Ramos (cell line): ENCODE results near the gene C8B.

ENCODE experiments used
- in situ Hi-C: fragments of 300-500 bp; cut with MboI; formaldehyde crosslinking; loops from one replicate; pipeline ENCODE4 v1.14.3; 2022; ENCODE audit warnings: low sequenced_read_pairs; ENCODE audit not compliant: unreplicated experiment

C8B gene

DNA sequence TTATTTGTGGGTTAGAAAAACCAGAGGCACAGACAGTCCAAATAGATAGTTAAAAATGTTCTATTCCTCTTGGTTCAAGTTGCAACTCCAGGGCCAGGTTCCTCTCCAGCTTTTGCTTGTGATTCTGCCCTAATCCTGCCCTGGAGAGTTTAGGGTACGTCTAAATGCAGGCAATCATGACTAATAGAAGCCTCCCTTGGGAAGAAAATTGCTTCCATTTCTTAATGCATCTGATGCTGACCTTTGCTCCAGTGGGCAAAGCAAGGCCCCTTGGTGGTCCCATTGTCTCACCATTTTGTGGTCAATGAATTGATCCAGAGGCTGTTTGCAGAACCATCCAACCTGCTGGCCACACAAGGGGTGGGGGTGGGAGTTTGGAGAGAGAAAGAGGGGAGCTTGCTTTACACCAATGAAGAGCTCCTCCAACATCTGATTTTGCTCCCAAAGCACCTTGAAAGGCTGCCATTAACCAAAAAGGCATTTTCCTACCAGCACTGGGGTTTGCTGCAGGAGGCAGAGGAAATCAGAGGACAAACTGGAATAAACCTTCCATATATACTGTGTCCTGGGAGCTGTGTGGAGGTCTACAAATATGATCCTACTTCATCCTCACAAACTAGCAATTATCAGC is 31.3 kb downstream of the C8B start:
- in situ Hi-C loops = no loop called here

- in situ Hi-C loops = no loop called here
Observed at GRCh38 chr1:56933606-56934005, 32.2 kb downstream of the C8B start.

GRCh38 chr1:56933161-56933560 is 32.7 kb downstream of the C8B start:
- in situ Hi-C loops = no loop called here

DNA sequence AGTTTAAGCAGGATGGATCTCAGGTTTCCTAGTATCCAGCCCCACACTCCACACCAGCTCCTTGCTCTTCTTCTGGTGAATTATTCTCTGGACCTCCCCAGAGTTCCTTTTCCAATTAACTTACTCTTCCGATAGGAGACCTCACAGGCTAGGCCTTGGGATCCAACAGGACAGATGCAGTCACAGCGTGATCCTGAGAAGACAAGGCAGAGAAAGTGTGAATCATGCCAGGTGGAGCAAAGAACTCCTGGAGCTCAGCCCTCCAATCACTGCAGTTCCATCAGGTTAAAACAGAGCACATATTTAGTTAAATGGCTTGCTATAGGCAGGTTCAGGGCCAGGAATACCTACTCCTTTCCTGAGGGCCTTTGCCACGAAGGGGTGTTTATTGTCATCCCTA is 34.1 kb downstream of the C8B start:
- in situ Hi-C loops = no loop called here

DNA sequence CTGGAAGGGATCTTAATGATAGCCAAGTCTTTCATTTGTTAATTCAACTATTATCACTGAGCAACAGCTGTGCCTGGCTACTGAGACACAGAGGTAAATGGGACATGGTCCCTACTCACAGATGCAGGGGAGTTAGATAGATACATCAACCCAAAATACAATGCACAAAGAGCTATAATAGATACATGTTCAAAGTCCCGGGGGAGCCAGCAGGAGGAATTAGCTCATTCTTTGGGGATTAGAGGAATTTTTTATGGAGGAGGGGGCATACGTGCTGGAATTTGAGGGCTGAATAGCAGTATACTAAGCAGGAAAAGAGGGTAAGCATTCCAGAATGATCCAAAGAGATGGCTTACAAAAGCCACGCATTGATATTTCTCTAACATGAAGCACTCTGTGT is 34.6 kb downstream of the C8B start:
- in situ Hi-C loops = no loop called here

DNA sequence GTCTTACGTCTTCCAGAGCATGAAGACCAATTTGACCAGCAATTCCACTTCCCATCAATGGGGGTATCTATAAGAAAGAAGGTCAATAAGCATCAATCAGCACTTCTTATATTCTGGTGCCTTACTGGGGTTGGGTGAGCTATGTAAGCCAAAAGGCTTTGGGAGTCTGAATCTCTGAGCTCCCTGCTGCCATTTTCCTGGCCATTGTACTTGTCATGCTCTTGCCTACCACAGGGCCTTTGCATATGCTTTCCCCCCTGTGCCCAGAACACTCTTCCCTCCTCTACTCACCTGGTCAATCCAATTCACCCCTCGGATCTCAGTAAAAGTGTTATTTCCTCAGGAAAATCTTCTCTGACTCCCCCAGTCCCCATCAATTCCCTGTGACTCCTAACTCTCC is 36.3 kb downstream of the C8B start:
- in situ Hi-C loops = no loop called here

DNA sequence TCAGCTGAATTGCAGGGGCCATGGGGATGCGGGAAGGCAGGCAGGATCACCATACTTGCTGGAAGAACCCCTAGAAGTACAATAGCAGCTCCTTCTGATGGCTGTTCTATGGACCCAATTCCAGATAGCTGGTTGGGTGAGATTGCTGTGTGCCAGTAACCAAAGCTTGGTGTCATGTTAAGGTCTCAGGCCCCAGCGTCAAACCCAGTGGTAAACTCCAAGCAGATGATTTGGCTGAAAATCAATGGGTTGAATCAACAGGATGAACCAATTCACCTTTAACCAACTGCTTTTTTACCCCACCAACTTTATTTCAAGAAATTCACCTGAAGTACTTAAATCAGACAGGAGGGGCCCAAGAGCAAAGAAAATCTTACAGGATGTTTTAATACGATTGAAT is 37.8 kb downstream of the C8B start:
- in situ Hi-C loops = no loop called here

DNA sequence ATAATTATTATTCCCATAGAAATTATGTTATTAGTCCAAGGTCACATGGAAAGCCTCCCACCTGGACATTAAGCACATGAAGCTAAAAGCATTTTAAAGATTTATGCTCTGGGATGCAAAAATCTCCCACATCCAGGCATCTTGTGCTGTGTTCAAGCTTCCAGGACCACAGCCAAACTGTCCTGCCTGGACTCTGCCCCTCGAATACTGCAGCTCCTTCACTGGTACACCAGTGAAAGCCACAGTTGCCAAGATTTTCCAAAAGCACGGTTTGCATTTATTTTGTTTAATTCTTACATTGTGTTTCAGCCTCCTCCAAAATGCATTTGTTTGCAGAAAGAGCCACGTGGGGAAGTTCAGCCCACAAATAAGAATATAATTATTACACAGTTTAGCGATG is 38.6 kb downstream of the C8B start:
- in situ Hi-C loops = no loop called here

GRCh38 chr1:56925193-56925592 is 40.6 kb downstream of the C8B start:
- in situ Hi-C loops = no loop called here

DNA sequence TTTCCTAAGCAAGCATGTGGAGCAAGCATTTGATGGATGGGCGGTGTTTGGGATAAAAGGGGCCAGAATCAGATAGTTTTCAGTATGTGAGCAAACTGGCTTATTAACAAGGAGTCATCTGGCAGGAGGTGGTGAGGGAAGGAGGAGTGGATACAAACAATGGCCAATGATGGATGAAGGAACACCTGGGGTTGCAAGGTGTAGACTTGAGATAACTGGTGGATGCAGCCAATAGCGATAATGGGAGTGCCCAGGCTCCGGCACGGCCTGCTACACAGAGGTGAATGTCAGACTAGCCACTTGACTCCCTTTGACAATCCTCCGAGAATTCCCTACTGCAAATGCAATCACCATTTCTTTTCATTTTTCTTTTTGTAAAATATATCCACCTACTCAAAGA is 41.7 kb downstream of the C8B start:
- in situ Hi-C loops = no loop called here

DNA sequence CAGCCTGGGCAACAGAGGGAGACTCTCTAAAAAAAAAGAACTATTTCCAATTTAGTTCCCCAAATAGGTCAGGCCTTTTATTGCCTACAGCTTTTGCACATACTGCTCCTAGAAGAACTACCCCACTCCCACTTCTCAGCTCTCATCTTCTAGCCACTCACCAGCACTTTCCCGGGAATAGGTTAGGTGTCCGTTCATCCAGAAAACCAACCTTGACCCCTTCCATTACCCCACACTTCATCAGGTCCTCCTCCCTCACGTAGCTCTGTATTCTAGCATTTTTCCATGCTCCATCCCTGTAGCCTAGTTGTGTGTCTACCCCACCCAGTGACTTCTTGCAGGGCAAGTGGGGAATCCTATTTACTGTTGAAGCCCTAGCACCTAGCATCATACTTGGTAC is 42.6 kb downstream of the C8B start:
- in situ Hi-C loops = no loop called here

- in situ Hi-C loops = no loop called here
Observed at GRCh38 chr1:56922507-56922906, 43.3 kb downstream of the C8B start.

DNA sequence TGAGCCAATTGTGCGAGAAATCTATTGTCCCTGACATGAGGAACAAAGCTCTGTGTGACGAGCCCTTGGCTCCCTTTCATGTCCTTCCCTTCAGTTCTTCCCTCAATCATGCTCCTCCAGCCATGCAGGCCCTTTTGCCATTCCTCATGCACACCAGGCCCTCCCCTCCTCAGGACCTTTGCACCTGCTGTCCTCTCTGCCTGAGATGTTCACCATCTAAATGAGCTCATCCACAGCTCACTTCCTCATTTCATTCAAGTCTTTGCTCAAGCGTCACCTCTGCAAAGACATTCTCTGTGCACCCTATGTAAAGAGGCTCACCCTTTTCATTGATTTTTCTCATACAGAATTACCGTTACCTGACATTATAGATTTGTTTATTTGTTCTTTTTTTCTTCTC is 43.7 kb downstream of the C8B start:
- in situ Hi-C loops = no loop called here

- in situ Hi-C loops = no loop called here
Observed at GRCh38 chr1:56921479-56921878, 44.3 kb downstream of the C8B start.

DNA sequence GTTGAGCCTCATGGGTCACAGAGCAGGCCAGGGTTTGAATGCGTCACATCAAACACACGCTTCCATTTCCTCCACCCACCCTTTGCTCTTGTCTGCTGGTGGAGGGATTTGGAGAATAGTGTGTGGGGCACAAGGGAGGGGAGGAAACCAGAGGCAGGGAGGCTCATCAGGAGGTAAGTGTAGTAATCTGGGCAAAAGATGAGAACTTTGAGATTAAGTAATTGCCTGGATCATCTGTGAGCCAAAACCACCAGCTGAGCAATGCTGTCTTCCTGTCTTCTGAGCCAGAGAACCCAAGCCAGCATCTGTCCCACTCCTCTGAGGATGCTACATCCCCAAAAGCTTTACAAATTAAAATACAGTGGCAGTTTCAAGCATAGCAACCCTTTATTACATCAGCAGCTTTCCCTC is 45.2 kb downstream of the C8B start:
- in situ Hi-C loops = no loop called here

- in situ Hi-C loops = no loop called here
Observed at GRCh38 chr1:56917356-56917755, 48.5 kb downstream of the C8B start.

DNA sequence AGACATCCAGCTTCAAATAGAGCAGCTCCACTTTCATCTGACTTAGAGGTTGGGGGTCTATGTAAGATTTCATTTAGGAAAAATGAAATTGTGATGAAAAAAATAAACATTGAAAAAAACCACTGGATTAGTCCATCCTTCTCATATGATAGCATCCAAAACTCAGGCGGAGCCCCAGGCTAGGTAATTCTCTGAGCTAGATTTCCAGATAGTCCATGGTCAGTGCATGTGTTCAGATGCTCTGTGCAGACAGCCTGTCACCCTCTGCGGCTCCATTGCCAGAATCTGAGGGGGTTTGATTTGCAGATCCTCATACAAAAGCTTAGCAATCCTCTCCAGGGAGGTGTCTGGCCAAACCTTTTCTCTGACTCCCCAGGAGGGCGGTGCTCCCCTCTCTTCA is 49.2 kb downstream of the C8B start:
- in situ Hi-C loops = no loop called here

GRCh38 chr1:56915960-56916359 is 49.9 kb downstream of the C8B start:
- in situ Hi-C loops = no loop called here

DNA sequence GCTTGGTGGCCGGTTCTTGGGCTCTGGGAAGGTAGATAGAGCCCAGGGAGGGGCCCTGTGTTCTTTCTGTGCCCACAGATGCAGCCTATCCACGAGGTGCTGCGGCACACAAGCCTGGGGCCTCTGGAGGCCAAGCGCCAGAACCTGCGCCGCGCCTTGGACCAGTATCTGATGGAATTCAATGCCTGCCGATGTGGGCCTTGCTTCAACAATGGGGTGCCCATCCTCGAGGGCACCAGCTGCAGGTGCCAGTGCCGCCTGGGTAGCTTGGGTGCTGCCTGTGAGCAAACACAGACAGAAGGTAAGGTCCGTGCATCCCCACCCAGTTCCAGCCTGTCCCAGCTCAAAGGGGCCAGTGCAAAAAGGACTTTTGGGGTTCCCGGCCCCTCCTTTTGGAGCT is 53.5 kb downstream of the C8B start:
- in situ Hi-C loops = no loop called here

- in situ Hi-C loops = no loop called here
Observed at GRCh38 chr1:56911098-56911938, 54.5 kb downstream of the C8B start.

DNA sequence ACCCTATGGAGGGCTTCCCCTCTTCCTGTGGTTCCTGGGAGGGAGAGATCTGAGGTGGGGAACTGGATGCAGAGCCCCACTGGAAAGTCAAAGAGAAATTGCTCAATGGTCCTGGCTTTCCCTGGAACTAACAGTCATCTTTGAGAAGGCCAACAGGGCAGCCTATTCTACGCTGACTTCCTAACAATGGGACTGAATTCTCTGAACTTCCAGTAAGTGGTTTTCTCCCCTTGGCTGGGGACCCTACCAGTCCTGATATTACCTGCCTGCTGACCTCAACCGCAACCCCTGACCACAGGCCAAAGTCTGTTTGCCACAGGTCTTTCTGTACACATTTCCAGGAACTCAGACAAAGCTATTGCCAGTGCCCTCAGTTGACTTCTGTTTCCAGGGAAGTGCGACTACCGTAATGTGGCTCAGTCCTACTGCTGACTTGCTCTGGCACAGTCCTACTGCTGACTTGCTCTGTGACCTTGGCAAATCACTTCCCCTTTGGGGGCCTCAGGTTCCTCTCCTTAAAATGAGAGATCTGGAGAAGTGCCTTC is 55.3 kb downstream of the C8B start:
- in situ Hi-C loops = no loop called here
